CD4-positive, alpha-beta memory T cell (primary cell): ENCODE data around the gene DSE. TPM values are rescaled to one million over a fixed set of nuclear protein-coding genes. Genes with fewer than 3 reads are reported as not detected.

Experiments used
- CTCF ChIA-PET: fragments of 350-600 bp; sonication (Branson Sonifier 250); formaldehyde crosslinking; loops from one replicate; lab custom pipeline; 2021; ENCODE audit warnings: inconsistent platforms; ENCODE audit not compliant: partially characterized antibody; lab: Charles Lee
- POLR2A ChIA-PET: fragments of 350-600 bp; sonication (Branson Sonifier 250); formaldehyde crosslinking; loops from one replicate; lab custom pipeline; 2021; ENCODE audit not compliant: partially characterized antibody; lab: Charles Lee
- DNase-seq, 5 donors: peaks; one replicate each; pipeline versions ENCODE4 v3.0.0 to v3.0.0-alpha.2; 2020 to 2022; ENCODE audit warnings: mixed read lengths in 1 of 5
- H3K27ac ChIP-seq: one replicate; pipeline ENCODE4 v1.7.0; 2013; ENCODE audit warnings: low read depth, low read length
- H3K27me3 ChIP-seq: 2 replicates; pipeline ENCODE4 v1.7.0; 2013; ENCODE audit warnings: mild to moderate bottlenecking, low read length, moderate library complexity; ENCODE audit not compliant: insufficient read depth
- H3K36me3 ChIP-seq: 2 replicates; pipeline ENCODE4 v1.7.0; 2013; ENCODE audit warnings: mild to moderate bottlenecking, low read length, moderate library complexity; ENCODE audit not compliant: insufficient read depth
- H3K4me1 ChIP-seq: 2 replicates; pipeline ENCODE4 v1.7.0; 2013; ENCODE audit warnings: mild to moderate bottlenecking, low read length, moderate library complexity; ENCODE audit not compliant: insufficient read depth
- H3K4me3 ChIP-seq, 2 donors: one replicate each; pipeline ENCODE4 v1.7.0; 2013; ENCODE audit warnings: low read length in 2 of 2, mild to moderate bottlenecking in 1 of 2
- H3K9me3 ChIP-seq, 2 donors: one replicate each; pipeline ENCODE4 v1.7.0; 2013; ENCODE audit warnings: low read length in 2 of 2, control low read depth in 1 of 2; ENCODE audit not compliant: control insufficient read depth in 1 of 2
- H3K27ac Mint-ChIP-seq, 7 donors: one replicate each; pipeline ENCODE4 v1.8.0; 2020 to 2021; ENCODE audit warnings: mixed read lengths in 7 of 7, mild to moderate bottlenecking in 6 of 7, inconsistent platforms in 3 of 7, moderate library complexity in 3 of 7
- H3K27me3 Mint-ChIP-seq, 2 donors: one replicate each; pipeline ENCODE4 v1.8.0; 2020 to 2021; ENCODE audit warnings: mixed read lengths in 2 of 2
- H3K36me3 Mint-ChIP-seq, 2 donors: one replicate each; pipeline ENCODE4 v1.8.0; 2020 to 2021; ENCODE audit warnings: mixed read lengths in 2 of 2, inconsistent platforms in 1 of 2, mild to moderate bottlenecking in 1 of 2
- H3K4me1 Mint-ChIP-seq, 4 donors: one replicate each; pipeline ENCODE4 v1.8.0; 2020 to 2021; ENCODE audit warnings: mixed read lengths in 4 of 4, mild to moderate bottlenecking in 1 of 4
- H3K4me3 Mint-ChIP-seq, 8 donors: one replicate each; pipeline ENCODE4 v1.8.0; 2020 to 2021; ENCODE audit warnings: mixed read lengths in 8 of 8, mild to moderate bottlenecking in 7 of 8, moderate library complexity in 6 of 8, inconsistent platforms in 3 of 8
- H3K9me3 Mint-ChIP-seq, 8 donors: one replicate each; pipeline ENCODE4 v1.8.0; 2020 to 2021; ENCODE audit warnings: mixed read lengths in 8 of 8, mild to moderate bottlenecking in 5 of 8, inconsistent platforms in 3 of 8, moderate library complexity in 1 of 8
- intact Hi-C: fragments of 100-400 bp; cut with micrococcal nuclease; formaldehyde crosslinking; loops from one replicate; pipeline ENCODE4 v1.15.1; 2023
- polyA plus RNA-seq, 2 donors: library from polyadenylated mRNA; unstranded; fragments of 300-500 nt; fragmentation: Illumina TruSeq; gene quantifications; one replicate each; pipeline ENCODE4 v1.2.3, GENCODE V29; 2021
- total RNA-seq, 2 experiments: library from RNA; stranded (reverse); gene quantifications; one replicate each; pipeline ENCODE4 v1.2.3, GENCODE V29; 2021

The DSE gene
- total and polyA plus RNA-seq, 4 experiments from 2014 or later, result 1.9 to 9.0 (median 5.8) TPM

GRCh38 chr6:116369964-116370759 lies 585 bp upstream of the DSE start:
- Mint-ChIP-seq H3K4me1 (peaks cover 16 to 31% (median 17%) of the 10 kb centered on the region in 4 donors), H3K27me3 (peaks cover 0 to 5% of the 10 kb centered on the region in 2 donors), H3K27ac (peak overlapping the region; percentile 81 to 94 (median 87)), H3K36me3 (peaks cover 0 to 2% of the 10 kb centered on the region in 2 donors), H3K9me3 (no peaks in the 10 kb centered on the region), H3K4me3 (peak overlapping the region; percentile 88 to 95 (median 92))
- ChIA-PET CTCF (interaction anchor here (1.3 to 1.8 kb wide), 5 partner anchors 8 to 191 kb away, joined by 3 to 8 read pairs (median 4); no protein-coding TSS in a partner anchor), POLR2A (interaction anchor here (0.5 to 2.1 kb wide), 6 partner anchors 16 to 99 kb away, joined by 3 to 12 read pairs (median 4); partner anchors contain the start of gene TSPYL1)
- H3K27ac ChIP-seq, result peak overlapping the region; percentile 44
- intact Hi-C loops, result loop anchor here (1.0 to 10.0 kb wide), 4 partner anchors 23 to 201 kb away; partner anchors contain the start of genes RWDD1 and TSPYL1
- DNase-seq, result peak in 2 of 5 donors; percentile 13 to 74
- H3K9me3 ChIP-seq, result no peaks in the 10 kb centered on the region
- peak overlapping the region in 1 of 2 donors; percentile 43 for H3K4me3 ChIP-seq
- H3K27me3 ChIP-seq, result no peaks in the 10 kb centered on the region
- H3K36me3 ChIP-seq, result no peaks in the 10 kb centered on the region
- peaks cover 18% of the 10 kb centered on the region for H3K4me1 ChIP-seq

- Histone ChIP-seq H3K4me3 (peak overlapping the region; percentile 43 to 47), H3K4me1 (peaks cover 18% of the 10 kb centered on the region), H3K9me3 (no peaks in the 10 kb centered on the region), H3K27ac (peak overlapping the region; percentile 44), H3K36me3 (no peaks in the 10 kb centered on the region), H3K27me3 (no peaks in the 10 kb centered on the region)
- peak; percentile 24 to 43 (median 35) for DNase-seq
- Mint-ChIP-seq H3K4me3 (peak overlapping the region; percentile 81 to 95 (median 92)), H3K36me3 (peaks cover 0 to 2% of the 10 kb centered on the region in 2 donors), H3K9me3 (no peaks in the 10 kb centered on the region), H3K27me3 (peaks cover 4 to 8% of the 10 kb centered on the region in 2 donors), H3K4me1 (peaks cover 16 to 31% (median 18%) of the 10 kb centered on the region in 4 donors), H3K27ac (peak overlapping the region; percentile 54 to 91 (median 77))
- intact Hi-C loops, result loop anchor here (2.0 kb wide), 2 partner anchors 21 to 93 kb away; partner anchors contain the start of gene TSPYL1
- CTCF ChIA-PET, result interaction anchor here (1.1 to 1.8 kb wide), 5 partner anchors 9 to 189 kb away, joined by 4 to 8 read pairs (median 4); no protein-coding TSS in a partner anchor
- POLR2A ChIA-PET, result interaction anchor here (0.9 to 2.1 kb wide), 8 partner anchors 15 to 117 kb away, joined by 3 to 12 read pairs (median 3); partner anchors contain the start of genes TSPYL1 and TSPYL4
These were observed 572 bp downstream of the DSE start for GRCh38 chr6:116371120-116371917.

- peak overlapping the region; percentile 81 to 95 (median 92) for H3K4me3 Mint-ChIP-seq
- peaks cover 16 to 31% (median 18%) of the 10 kb centered on the region in 4 donors for H3K4me1 Mint-ChIP-seq
- peaks cover 0 to 2% of the 10 kb centered on the region in 2 donors for H3K36me3 Mint-ChIP-seq
- CTCF ChIA-PET, result interaction anchor here (1.1 to 1.5 kb wide), 3 partner anchors 10 to 189 kb away, joined by 4 to 5 read pairs (median 4); no protein-coding TSS in a partner anchor
- no peaks in the 10 kb centered on the region for H3K9me3 Mint-ChIP-seq
- no peaks in the 10 kb centered on the region for H3K36me3 ChIP-seq
- H3K4me1 ChIP-seq, result peaks cover 18% of the 10 kb centered on the region
- H3K4me3 ChIP-seq, result peak overlapping the region in 1 of 2 donors; percentile 43
- H3K27me3 Mint-ChIP-seq, result peaks cover 4 to 8% of the 10 kb centered on the region in 2 donors
- no peak for DNase-seq
- intact Hi-C loops, result loop anchor here (2.0 kb wide), 2 partner anchors 21 to 93 kb away; partner anchors contain the start of gene TSPYL1
- no peaks in the 10 kb centered on the region for H3K27me3 ChIP-seq
- peak overlapping the region in 6 of 7 donors; percentile 37 to 91 (median 68) for H3K27ac Mint-ChIP-seq
- H3K27ac ChIP-seq, result no peak overlapping the region
- no peaks in the 10 kb centered on the region for H3K9me3 ChIP-seq
- POLR2A ChIA-PET, result interaction anchor here (1.0 to 2.1 kb wide), 5 partner anchors 18 to 118 kb away, joined by 3 to 12 read pairs (median 3); partner anchors contain the start of genes TSPYL1 and TSPYL4
These were observed 1.1 kb downstream of the DSE start for GRCh38 chr6:116371918-116372209.

GRCh38 chr6:116373300-116373699 lies 2.6 kb downstream of the DSE start:
- Mint-ChIP-seq H3K9me3 (no peaks in the 10 kb centered on the region), H3K27me3 (peaks cover 4 to 8% of the 10 kb centered on the region in 2 donors), H3K4me1 (peaks cover 11 to 25% (median 13%) of the 10 kb centered on the region in 4 donors), H3K27ac (no peak overlapping the region), H3K36me3 (peaks cover 0 to 2% of the 10 kb centered on the region in 2 donors), H3K4me3 (peak overlapping the region in 2 of 8 donors; percentile 38 to 46)
- Histone ChIP-seq H3K4me3 (no peak overlapping the region), H3K27me3 (no peaks in the 10 kb centered on the region), H3K9me3 (no peaks in the 10 kb centered on the region), H3K36me3 (no peaks in the 10 kb centered on the region), H3K27ac (no peak overlapping the region), H3K4me1 (peaks cover 18% of the 10 kb centered on the region)
- ChIA-PET CTCF (no interaction called here), POLR2A (no interaction called here)
- intact Hi-C loops, result no loop called here
- no peak for DNase-seq

GRCh38 chr6:116373940-116374339 lies 3.2 kb downstream of the DSE start:
- Mint-ChIP-seq H3K27ac (peak overlapping the region in 1 of 7 donors; percentile 61), H3K9me3 (no peaks in the 10 kb centered on the region), H3K4me1 (peaks cover 11 to 22% (median 13%) of the 10 kb centered on the region in 4 donors), H3K36me3 (peaks cover 0 to 2% of the 10 kb centered on the region in 2 donors), H3K27me3 (peaks cover 4 to 8% of the 10 kb centered on the region in 2 donors), H3K4me3 (no peak overlapping the region)
- Histone ChIP-seq H3K4me1 (peaks cover 18% of the 10 kb centered on the region), H3K36me3 (no peaks in the 10 kb centered on the region), H3K27me3 (no peaks in the 10 kb centered on the region), H3K9me3 (no peaks in the 10 kb centered on the region), H3K4me3 (no peak overlapping the region), H3K27ac (no peak overlapping the region)
- DNase-seq, result no peak
- intact Hi-C loops, result no loop called here
- ChIA-PET POLR2A (no interaction called here), CTCF (no interaction called here)

- DNase-seq, result no peak
- Mint-ChIP-seq H3K36me3 (peaks cover 0 to 2% of the 10 kb centered on the region in 2 donors), H3K27ac (peak overlapping the region in 1 of 7 donors; percentile 22), H3K27me3 (peaks cover 4 to 8% of the 10 kb centered on the region in 2 donors), H3K9me3 (no peaks in the 10 kb centered on the region), H3K4me1 (peaks cover 8 to 16% (median 10%) of the 10 kb centered on the region in 4 donors), H3K4me3 (no peak overlapping the region)
- no peaks in the 10 kb centered on the region for H3K27me3 ChIP-seq
- no peak overlapping the region for H3K4me3 ChIP-seq
- peaks cover 14% of the 10 kb centered on the region for H3K4me1 ChIP-seq
- no peaks in the 10 kb centered on the region for H3K36me3 ChIP-seq
- intact Hi-C loops, result no loop called here
- POLR2A ChIA-PET, result no interaction called here
- no peaks in the 10 kb centered on the region for H3K9me3 ChIP-seq
- CTCF ChIA-PET, result no interaction called here
- no peak overlapping the region for H3K27ac ChIP-seq
These were observed 3.8 kb downstream of the DSE start for GRCh38 chr6:116374586-116374985.
